GM13977 (cell line): Measurements from ENCODE around the gene TENM3.

Experiments used
- DNase-seq: peaks from one replicate; pipeline ENCODE4 v3.0.0; 2012; ENCODE audit warnings: low spot score
- in situ Hi-C: fragments of 300-500 bp; cut with MboI; formaldehyde crosslinking; loops from one replicate; pipeline ENCODE4 v1.12.0; 2022; ENCODE audit warnings: low sequenced_read_pairs, low pct_unique_long_range_greater_than_20kb, mixed read lengths, inconsistent platforms; ENCODE audit not compliant: unreplicated experiment
- TF ChIP-seq, protein P1 (sequence below): IDR thresholded peaks from 2 replicates; pipeline ENCODE4 v1.5.1; 2012; ENCODE audit warnings: mild to moderate bottlenecking, control low read depth; ENCODE audit not compliant: insufficient read depth; ENCODE audit errors: extremely low read depth, missing control alignments

TENM3 gene

DNA sequence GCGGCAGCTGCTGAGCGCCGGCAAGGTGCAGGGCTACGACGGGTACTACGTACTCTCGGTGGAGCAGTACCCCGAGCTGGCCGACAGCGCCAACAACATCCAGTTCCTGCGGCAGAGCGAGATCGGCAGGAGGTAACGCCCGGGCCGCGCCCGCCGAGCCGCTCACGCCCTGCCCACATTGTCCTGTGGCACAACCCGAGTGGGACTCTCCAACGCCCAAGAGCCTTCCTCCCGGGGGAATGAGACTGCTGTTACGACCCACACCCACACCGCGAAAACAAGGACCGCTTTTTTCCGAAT, 557.0 kb downstream of the TENM3 start:
- in situ Hi-C loops, result loop anchor here (10.0 kb wide), 1 partner anchor 335 kb away; no protein-coding TSS in a partner anchor
- TF ChIP-seq, protein P1, sequence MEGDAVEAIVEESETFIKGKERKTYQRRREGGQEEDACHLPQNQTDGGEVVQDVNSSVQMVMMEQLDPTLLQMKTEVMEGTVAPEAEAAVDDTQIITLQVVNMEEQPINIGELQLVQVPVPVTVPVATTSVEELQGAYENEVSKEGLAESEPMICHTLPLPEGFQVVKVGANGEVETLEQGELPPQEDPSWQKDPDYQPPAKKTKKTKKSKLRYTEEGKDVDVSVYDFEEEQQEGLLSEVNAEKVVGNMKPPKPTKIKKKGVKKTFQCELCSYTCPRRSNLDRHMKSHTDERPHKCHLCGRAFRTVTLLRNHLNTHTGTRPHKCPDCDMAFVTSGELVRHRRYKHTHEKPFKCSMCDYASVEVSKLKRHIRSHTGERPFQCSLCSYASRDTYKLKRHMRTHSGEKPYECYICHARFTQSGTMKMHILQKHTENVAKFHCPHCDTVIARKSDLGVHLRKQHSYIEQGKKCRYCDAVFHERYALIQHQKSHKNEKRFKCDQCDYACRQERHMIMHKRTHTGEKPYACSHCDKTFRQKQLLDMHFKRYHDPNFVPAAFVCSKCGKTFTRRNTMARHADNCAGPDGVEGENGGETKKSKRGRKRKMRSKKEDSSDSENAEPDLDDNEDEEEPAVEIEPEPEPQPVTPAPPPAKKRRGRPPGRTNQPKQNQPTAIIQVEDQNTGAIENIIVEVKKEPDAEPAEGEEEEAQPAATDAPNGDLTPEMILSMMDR, result no peak

DNA sequence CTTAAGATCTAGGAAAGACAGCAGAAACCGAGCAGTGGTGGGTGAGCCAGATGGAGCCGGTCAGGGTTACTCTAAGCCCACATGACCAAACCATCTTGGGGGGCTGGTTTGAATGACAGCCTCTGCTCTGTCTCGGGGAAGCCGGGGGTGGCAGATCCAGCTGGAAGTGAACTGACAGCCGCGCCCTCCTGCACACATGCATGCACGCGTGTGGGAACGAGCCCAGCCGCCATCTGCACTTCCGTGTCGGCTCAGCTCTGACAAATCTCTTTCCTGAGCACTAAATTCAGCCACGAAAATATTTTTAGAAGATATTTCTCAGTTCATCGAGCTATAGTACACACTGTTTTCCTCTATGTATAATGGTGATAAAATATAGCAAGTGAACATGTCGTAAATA, 558.4 kb downstream of the TENM3 start:
- TF ChIP-seq, protein P1, result no peak
- DNase-seq, result no peak
- in situ Hi-C loops, result loop anchor here (10.0 kb wide), 1 partner anchor 337 kb away; no protein-coding TSS in a partner anchor

More for the DNA sequence above, 557.0 kb downstream of the TENM3 start:
- DNase-seq, result no peak

DNA sequence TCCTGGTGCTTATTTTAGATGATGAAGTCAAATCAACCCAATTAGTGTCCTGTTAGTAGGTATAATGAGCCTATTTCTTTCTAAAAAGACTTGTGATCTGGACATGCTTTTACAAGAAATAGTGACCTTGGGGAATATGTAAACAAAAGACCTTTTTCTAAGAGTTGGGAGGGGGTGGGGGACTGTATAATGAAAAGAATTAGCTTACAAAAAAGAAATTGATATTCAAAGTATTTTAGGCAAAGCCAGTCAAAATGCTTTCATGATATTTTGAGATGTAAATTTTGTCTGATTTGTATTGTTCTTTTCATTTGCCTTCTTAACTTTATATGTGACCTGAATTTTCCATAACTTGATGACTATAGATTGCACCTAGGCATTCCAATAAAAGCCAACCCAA, 559.4 kb downstream of the TENM3 start:
- TF ChIP-seq, protein P1, result no peak
- in situ Hi-C loops, result loop anchor here (10.0 kb wide), 1 partner anchor 338 kb away; no protein-coding TSS in a partner anchor
- no peak for DNase-seq

DNA sequence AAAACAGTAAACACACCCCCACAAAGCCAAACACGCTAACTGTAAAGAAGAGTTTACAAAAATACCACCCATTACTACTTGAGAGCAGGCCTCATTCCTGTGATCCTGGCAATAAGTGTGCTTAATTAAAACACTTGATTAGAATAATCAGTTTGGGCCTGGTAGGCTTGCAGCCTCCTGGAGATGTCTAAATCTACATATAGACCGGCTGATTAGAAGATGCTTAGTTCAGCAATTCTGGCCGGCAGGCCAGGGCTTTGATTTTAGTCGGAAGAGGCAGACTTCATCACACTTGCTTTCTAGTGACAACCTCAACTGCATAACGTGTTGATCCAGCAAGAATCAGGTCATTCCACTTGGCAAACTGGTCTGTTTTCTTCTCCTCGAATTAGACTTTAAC, 560.0 kb downstream of the TENM3 start:
- in situ Hi-C loops, result loop anchor here (10.0 kb wide), 1 partner anchor 338 kb away; no protein-coding TSS in a partner anchor
- no peak for DNase-seq
- TF ChIP-seq, protein P1, result no peak

DNA sequence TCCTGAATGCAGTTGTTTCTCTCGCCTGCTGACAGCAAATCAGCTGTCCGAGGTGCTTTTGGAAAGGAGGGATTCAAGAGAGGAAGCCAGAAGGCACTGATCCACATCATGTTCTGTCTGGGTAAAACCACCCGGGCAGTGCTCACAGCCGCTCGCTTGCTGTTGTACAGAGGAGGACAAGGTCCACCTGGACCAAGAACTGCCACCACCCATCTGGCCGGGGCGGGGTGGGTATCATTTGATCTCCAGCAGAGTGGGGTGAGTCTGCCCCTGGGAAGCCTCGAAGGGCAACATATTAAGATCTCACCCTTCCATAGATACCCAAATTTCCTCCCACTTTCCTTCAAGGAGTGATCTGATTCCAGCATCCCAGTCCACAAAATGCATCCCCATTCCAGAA, 560.9 kb downstream of the TENM3 start:
- DNase-seq, result no peak
- TF ChIP-seq, protein P1, result no peak
- in situ Hi-C loops, result loop anchor here (10.0 kb wide), 1 partner anchor 339 kb away; no protein-coding TSS in a partner anchor

DNA sequence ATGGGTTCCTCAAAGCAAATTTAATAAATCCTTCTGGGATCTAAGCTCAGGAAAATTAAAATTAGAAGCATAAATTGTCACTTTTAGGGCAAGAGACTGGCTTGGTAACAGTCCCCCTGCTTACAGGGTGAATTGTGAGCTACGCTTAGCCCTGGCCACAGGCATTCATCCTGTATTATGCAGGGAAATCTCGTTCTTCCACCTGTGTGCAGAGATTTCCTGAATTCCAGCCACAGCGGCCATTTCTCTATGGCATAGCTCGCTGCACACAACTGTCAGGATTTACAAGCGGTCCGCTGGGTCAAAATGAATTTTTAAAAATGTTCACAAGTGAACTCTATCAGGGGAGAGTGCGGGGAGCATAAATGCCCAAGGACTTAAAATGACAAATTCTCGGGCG, 562.1 kb downstream of the TENM3 start:
- in situ Hi-C loops, result loop anchor here (10.0 kb wide), 1 partner anchor 341 kb away; no protein-coding TSS in a partner anchor
- no peak for DNase-seq
- TF ChIP-seq, protein P1, result no peak
